Measurements from ENCODE around the gene FMNL2.
A peak's percentile ranks its signal among the peaks of the same experiment; 100 is the strongest.

The FMNL2 gene

DNA sequence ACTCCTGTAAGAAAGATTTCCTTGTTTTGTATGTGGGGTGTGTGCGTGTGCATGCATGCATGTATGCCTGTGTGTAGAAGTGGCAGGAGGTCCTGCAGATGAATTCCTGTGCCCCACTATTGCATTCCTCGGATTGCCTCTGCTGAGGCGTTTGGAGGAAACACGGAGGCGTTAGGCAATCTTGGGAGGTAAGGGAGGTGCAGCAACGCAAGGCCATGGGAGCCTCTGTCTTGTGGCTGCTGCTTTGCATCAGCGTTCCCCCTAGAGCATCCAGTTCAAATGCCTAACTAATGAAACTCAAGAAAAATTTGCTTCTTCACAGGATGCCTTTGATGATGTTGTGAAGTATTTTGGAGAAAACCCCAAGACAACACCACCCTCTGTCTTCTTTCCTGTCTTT, 302.3 kb downstream of the FMNL2 start:
- no peak for DNase-seq

DNA sequence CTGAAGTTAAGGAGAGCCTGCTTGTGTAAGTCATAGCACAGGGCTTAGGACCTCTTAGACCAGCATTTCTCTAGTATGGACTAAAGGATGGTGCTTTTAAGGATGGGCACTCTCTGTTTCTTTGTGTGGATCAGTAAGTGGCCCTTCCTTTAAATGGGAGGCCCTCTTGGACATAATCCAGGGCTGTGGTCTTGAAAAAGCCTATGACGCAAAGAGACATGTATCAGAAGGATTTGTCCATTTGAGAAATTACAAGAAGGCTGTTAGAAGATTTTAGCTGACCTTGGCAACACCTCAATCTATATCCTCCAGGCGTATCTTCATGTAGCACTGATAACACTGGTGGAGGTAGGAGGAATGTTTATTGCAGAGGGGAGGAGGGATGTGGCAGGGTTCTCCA, 303.1 kb downstream of the FMNL2 start:
- no peak for DNase-seq

DNA sequence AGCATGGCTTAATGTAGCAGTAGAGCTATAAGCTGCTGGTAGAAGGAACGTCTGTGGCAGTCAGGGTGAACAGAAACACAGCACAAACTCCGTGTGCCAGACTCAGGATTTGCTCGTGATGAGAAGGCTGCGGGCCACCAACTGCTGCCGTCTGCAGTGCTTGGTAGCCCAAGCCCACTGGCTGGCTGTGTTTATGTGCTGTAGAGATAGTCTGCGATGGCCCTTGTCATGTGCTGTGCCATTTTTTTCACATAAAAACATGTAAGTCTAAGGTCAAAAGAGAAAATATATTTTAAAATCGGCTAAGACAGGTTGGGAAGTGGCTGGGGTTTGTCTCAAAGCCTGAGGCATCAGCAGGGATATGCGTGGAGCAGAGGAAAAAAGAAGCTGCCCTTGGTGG, 303.6 kb downstream of the FMNL2 start:
- DNase-seq, result no peak

DNA sequence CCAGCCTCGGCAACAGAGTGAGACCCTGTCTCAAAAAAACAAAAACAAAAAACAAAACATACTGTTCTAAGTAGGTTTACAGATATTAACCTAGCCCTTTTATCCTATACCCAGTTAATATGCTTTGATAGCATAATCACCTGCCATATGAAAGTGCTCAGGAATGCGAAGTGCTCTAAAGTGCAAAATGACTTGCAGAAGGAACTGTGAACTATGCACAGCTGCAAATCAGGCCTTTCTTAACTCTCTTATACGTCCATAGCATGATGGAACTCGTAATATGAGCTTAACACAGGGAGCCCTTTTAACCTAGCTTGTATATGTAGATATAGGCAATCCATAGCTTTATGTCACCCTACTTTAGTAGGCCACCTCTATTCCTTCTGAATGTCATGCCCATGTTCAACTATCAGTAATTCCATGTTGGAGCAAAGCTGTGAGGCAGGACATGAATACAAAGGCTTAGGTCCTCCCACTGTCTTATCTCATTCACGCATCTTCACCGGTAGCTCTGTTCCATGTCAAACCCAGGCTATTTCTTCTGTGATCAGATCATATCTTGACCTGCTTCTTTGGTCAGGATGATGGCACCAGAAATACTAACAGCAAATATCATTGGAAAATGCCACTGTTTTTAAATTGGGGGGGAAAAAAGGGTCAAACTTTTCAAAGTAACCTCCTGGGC, 309.4 kb downstream of the FMNL2 start:
- no peak for DNase-seq

DNA sequence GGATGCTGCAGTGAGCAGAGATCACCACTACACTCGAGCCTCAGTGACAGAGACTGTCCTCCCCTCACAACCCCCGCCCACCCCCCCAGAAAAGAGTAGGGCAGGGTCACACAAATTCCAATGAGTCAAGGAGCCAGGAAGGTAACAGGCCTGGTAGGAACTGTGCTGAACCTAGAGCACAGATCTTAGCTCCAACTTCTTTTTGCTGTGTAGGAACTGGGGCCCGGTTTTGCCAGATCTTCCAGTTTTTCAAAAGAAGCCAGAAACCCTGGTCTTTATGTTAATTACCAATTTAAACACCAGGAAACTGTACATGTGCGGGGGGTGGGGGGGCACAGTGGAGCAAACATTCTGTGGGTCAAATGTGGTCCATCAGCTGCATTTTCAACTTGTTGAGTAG, 311.3 kb downstream of the FMNL2 start:
- DNase-seq, result no peak

DNA sequence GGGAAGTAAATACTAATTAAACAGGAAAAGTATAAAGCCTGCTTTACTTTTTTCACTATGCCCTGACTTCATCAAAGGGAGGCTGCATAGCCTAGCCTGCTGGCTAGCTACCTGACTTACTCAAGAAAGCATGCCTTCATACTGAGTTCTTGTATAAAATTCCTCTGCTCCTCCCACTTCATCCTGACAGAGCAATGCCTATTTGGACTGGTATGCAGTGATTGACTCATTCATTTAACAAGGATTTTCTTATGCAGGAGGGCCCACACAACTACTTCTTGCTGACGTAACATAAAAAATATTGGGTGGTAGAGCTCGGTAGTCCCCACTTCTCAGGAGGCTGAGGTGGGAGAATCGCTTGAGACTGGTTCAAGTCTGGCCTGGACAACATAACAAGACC, 311.8 kb downstream of the FMNL2 start:
- DNase-seq, result peak in 2 of 56 donors; percentile 15 to 38

DNA sequence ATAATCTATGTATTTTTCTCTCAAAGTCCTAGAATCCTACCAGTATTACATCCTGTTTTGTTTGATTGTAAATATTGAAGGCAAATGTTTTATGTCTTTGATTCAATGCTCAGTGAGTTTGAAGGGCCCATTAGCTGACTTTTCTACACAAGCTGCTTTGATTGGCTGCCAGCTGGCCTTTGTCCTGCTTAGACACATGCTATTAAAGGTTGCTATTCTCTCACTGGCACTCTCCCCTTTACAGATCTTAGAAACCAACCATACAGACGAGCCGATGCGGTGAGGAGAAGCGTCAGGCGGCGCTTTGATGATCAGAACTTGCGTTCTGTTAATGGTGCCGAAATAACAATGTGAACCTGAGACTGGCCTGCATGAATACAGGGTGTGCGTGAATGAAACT, 312.6 kb downstream of the FMNL2 start:
- DNase-seq, result peak in 21 of 56 donors; percentile 8 to 68 (median 19)

DNA sequence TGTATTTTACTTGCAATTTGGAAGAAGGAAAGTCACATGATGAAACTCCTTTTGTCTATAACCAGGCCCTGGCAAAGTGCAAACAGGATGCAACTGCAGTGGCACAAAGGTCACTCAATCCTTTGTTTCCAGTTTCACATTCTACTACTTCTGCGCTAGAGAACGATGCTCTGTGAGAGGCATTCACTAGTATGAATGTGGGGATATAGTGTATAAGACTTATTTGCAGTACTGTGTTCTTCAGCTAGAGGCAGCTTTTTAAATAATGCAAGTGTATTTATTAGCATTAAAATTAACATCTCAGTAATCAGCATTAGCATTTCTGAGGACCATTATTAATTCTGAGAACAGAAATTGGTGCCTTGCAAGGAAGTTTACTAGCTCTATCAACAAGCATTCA, 313.4 kb downstream of the FMNL2 start:
- no peak for DNase-seq

DNA sequence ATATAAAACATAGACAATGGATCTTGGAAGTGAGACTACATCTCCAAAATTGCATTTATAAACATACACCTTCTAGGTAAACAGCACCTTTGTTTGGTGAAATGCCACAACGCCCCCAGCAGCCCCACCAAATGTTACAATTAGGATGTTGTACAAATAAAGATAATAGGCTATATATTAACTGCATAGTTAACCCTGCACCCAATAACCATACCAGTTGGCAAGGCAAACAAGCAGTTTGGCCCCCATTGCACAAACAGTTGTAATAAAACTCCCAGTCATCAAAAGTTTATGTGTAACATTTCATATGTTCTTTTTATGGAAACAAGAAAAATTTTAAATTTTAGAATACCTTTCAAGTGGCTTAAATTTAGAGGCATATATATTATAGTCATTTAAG, 315.0 kb downstream of the FMNL2 start:
- no peak for DNase-seq

DNA sequence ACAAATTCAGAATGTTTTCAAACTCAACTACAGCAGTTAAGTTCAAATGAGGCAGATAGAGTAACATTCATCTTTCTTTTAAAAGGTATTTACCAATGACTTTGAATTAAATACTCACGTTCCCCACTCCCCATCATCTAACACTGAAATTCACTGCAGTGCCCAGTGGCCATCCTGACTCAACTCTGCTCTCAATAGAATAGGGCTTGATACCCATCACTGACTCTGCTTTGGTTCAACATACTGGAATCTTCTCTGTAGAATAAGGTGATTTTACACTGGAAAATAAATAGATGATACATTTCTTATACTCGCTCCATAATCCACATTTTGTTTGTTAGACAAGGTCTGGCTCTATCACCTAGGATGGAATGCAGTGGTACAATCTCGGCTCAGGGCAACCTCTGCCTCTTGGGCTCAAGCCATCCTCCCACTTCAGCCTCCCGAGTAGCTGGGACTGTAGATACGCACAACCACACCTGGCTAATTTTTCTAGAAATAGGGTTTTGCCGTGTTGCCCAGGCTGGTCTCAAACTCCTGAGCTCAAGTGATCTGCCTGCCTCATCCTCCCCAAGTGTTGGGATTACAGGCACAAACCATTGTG, 315.9 kb downstream of the FMNL2 start:
- no peak for DNase-seq

DNA sequence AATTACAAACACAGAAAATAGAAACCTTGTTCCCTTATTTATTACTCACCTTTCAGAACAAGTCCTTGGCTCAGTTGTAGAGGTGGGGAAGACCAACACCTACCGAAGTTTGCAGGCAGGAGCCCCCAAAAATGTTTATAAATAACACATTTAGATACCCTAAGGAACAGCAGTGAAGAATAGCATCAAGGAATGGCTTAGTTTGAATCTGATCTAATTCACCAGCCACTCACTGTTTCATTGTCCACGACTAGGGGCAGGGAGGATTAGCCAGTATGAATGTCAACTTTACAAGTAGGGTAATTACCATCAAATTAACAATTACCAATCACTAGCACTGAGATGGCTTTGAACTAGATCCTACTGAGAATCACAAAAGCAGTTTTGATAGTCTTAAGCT, 316.9 kb downstream of the FMNL2 start:
- no peak for DNase-seq

DNA sequence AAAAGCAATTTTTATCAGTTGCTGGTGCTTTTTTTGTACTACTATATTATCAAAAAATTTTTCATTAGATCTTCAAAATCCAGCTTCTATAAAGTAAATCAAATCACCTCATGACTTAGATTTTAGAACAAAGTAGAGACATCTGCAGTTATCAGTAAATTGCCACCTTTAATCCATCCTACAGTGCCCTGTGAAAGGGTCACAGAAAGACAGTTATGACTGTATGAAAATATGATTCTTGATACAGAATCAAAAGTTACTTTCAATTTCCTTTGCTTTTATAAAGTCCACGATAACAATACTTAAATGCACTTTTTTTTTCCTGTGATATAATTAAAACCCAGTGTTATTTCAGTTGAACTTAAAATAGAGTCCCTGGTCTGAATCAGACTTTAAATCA, 320.9 kb downstream of the FMNL2 start:
- DNase-seq, result no peak

DNA sequence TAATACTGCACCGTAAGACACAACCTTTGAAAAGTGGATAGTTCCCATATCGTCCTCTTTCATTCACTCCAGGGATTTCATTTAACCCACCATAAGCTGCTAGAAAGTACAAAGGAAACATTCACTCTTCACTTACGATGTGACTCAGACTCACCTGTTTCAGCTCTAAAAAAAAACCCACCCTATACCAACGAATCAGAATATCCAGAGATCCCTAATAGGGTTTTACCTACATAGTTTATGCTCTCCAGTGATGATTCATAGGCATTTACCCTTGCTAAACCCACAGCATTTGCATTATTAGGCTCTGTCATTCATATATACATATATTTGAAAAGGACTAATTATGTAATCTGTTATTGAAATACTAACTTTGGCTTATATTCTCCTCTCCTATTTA, 322.1 kb downstream of the FMNL2 start:
- DNase-seq, result no peak

DNA sequence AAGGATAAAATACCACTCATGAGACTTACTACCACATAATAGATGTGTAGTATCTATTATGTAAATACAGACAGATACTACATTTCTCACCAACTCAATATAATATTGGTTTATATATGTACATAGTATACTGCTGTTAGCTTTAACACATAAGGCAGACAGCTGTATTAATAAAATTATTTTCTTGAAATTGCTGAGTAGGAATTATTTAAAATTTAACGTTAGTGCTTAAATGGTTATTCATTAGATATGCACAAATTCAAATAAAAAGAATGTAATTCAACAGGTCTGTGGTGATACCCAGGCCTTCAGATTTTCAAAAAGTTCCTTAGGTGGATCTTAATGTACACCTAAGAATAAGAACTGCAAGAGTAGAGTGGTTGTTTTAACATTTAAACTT, 323.2 kb downstream of the FMNL2 start:
- DNase-seq, result no peak

DNA sequence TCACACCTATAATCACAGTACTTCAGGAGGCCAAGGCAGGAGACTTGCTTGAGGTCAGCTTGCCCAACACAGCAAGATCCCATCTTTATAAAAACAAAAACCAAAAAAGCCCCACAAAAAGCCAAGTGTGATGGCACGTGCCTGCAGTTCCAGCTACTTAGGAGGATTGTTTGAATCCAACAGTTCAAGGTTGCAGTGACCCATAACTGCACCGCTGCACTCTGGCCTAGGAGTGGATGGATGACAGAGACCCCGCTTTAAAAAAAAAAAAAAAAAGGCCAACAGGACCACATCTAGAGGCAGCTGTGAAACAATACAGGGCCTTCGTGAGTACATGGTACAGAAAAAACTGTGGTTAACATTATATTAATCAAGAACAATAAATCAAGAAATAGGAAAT, 326.1 kb downstream of the FMNL2 start:
- no peak for DNase-seq

DNA sequence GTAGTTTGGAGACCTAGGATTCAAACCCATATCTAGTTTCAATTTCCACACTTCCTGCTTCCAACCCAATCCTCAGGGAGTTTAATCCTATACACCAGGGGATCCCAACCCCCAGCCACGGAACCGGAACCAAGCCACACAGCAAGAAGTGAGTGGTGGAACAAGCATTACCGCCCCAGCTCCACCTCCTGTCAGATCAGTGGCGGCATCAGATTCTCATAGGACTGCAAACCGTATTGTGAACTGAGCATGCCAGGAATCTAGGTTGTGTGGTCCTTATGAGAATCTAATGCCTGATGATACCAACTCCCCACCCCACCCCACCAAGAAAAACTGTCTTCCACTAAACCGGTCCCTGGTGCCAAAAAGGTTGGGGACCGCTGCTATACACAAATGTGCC, 329.8 kb downstream of the FMNL2 start:
- no peak for DNase-seq

DNA sequence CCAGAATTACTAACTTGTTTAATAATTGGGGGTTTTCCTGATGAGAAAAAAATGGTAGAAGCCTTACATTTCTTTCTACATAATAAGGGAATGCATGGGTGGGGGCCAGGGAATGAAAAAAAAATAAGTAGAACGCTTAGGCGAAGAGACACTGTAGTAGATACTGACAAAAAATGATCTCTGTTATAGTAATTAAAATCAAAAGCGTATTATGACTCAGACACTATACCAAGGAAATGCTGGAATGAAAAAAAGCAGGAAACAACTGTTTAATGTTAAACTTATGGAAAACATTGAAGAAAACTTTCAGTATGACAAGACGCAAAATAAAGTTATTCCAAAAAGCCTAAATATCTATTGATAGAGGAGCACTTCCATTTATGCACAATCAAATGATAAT, 339.4 kb downstream of the FMNL2 start:
- no peak for DNase-seq

DNA sequence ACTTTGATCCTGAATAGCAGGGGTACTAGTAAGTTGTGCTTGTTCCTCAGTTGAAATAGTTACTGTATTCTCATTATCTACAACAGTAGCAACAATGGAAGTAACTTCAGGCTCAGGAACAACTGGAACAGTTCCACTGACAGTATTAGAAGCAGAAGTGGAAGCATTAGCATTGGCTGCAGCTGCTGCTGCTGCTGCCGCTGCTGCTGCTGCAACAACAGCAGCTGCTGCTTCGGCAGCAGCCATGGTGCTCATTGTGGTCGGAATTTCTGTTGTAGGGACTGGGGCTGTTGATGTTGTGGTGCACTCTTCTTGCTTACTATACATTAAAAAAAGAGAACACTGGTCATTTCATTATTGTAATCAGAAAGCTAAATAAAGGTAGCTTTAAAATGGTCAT, 341.5 kb downstream of the FMNL2 start:
- DNase-seq, result no peak

DNA sequence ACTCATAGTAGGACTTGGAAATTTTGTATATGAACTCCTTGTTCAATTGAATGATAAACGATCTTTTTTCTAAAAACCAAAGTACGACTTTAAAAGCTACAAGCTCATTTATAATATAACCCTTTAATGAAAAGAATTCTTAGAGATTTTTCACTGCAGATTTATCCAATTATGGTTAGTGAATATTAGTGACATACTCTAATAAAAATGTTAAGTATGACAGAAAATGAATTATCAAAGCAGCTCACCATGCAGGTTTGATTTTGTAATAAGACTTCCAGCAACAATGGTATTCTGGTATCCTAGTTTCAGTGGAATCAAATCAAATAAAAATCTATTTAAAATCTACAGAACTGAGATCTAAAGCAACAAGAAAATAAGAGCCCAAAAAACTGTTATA, 343.8 kb downstream of the FMNL2 start:
- DNase-seq, result no peak

DNA sequence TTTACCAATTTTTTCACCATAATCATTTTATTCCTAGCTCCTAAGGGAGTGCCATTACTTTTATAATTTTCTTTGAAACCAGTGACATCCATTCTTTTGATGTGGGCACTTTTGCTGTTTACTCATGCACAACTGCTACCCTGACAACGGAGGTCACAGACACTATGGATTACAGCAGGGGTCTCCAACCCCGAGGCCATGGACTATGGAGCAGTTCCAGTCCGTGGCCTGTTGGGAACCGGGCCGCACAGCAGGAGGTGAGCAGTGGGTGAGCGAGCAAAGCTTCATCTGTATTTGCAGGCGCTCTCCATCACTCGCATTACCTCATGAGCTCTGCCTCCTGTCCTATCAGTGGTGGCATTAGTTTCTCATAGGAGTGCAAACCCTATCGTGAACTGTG, 347.7 kb downstream of the FMNL2 start:
- no peak for DNase-seq

DNA sequence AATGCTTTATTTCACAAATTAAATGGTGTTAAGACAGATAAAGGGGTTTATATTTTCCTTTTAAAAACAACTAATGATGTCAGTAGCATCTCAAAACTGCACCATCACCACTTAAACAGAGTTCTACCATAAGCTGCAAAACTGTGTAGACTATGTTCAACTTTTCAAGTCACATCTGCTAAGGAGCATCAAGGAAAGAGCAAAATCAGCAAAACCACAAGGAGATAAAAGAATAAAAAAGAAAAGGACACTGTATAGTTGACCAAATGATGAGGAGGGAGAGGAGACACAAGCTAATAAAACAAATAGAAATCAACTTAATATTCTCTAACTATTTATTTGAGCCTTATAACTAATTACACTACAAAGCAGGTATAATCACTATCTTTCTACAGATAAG, 348.4 kb downstream of the FMNL2 start:
- DNase-seq, result no peak

DNA sequence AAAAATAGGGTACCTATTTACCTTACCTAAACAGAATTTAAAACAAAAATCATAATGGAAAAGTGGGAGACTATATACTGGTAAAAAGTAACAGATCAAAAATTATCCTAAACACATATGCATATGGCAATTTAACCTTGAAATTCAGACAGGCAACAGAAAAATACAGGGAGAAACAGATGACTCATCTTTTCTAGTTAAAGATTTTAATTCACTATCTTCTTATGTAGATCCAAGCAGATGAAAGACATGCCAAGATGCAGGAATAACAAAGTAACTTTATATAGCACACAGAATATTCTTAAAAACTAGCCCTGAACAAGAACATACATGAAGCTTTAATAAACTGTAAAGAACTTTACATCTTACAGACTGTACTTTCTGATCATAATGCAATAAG, 351.3 kb downstream of the FMNL2 start:
- DNase-seq, result no peak

DNA sequence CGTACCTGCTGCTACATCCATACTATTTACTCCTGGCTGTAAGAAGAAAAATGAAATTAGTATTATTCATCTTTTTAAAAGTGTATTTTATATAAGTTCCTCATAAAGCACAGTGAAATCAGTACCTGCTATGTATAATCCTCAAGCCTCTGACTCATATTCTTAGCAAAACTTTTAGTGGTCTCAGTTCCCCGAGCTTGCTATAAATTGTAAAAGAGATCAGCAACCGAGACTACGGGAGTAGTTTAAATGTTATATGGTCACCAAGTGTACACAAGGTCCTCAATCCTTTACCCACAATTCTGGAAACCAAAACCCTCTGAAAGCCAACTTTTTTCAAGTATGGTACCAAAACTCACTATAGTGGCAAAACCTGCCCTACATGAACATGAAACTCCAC, 358.1 kb downstream of the FMNL2 start:
- DNase-seq, result no peak

DNA sequence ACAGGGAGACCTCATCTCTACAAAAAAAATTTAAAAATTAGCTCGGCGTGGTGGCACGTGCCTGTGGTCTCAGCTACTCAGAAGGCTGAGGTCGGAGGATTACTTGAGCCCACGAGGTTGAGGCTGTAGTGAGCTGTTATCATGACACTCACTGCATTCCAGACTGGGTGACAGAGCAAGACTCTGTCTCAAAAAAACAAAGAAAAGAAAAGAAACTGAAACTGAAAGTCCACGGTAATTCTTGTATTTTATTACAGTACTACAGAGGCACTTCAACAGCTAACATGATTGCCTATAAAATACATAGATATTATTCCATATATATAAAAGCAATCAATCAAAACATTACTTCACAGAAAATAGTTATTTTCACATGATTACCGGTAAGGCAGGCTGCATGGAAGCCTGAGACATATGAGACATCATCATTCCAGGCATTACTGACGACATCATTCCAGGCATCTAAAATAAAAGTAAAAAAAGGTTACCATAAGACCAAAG, 359.2 kb downstream of the FMNL2 start:
- no peak for DNase-seq
